NCI-H2196 (cell line): ENCODE data around the gene MYL12B.
"Not testable (repeated sequence)": the region's sequence is repeated elsewhere in the genome, so short reads cannot be mapped to it uniquely, and the experiment has no call there.

Experiments
- DNase-seq: peaks from one replicate; lab custom pipeline; 2025; ENCODE audit not compliant: unreplicated experiment; lab: John Stamatoyannopoulos, UW

The MYL12B gene

GRCh38 chr18:3261373-3262233 is at the start of gene MYL12B:
TSS of gene MYL12B (plus strand) at chr18:3262133. CDS start at chr18:3272899, 10,766 bp downstream.
- DNase-seq, result peak; percentile 90

GRCh38 chr18:3212657-3213056 is 49.3 kb upstream of the MYL12B start:
- DNase-seq, result no peak

GRCh38 chr18:3213300-3214059 is 48.5 kb upstream of the MYL12B start:
- DNase-seq, result no peak

- no peak for DNase-seq
Measured at GRCh38 chr18:3214855-3215637, 46.9 kb upstream of the MYL12B start.

- no peak for DNase-seq
Measured at GRCh38 chr18:3216987-3217386, 44.9 kb upstream of the MYL12B start.

- no peak for DNase-seq
Measured at GRCh38 chr18:3217948-3218647, 43.8 kb upstream of the MYL12B start.

GRCh38 chr18:3218819-3219218 is 43.1 kb upstream of the MYL12B start:
- DNase-seq, result no peak

- DNase-seq, result no peak
Measured at GRCh38 chr18:3219241-3219630, 42.7 kb upstream of the MYL12B start.

- DNase-seq, result no peak
Measured at GRCh38 chr18:3219631-3220335, 42.1 kb upstream of the MYL12B start, which contains the start of gene MYOM1. TSS of gene MYOM1 (minus strand) at chr18:3219968. CDS start at chr18:3215223, 4,745 bp downstream.

- DNase-seq, result not testable (repeated sequence)
Measured at GRCh38 chr18:3220868-3221267, 41.1 kb upstream of the MYL12B start.

GRCh38 chr18:3221496-3221895 is 40.4 kb upstream of the MYL12B start:
- DNase-seq, result no peak

GRCh38 chr18:3223356-3223755 is 38.6 kb upstream of the MYL12B start:
- DNase-seq, result no peak

- DNase-seq, result no peak
Measured at GRCh38 chr18:3224223-3224622, 37.7 kb upstream of the MYL12B start.

GRCh38 chr18:3225588-3225987 is 36.3 kb upstream of the MYL12B start:
- no peak for DNase-seq

- DNase-seq, result no peak
Measured at GRCh38 chr18:3226048-3226447, 35.9 kb upstream of the MYL12B start.

- DNase-seq, result no peak
Measured at GRCh38 chr18:3230401-3231334, 31.3 kb upstream of the MYL12B start.

GRCh38 chr18:3233004-3233403 is 28.9 kb upstream of the MYL12B start:
- DNase-seq, result no peak

GRCh38 chr18:3233433-3234168 is 28.3 kb upstream of the MYL12B start:
- DNase-seq, result no peak
